ENCODE results near the gene AATK.

- TF ChIP-seq, protein P1, sequence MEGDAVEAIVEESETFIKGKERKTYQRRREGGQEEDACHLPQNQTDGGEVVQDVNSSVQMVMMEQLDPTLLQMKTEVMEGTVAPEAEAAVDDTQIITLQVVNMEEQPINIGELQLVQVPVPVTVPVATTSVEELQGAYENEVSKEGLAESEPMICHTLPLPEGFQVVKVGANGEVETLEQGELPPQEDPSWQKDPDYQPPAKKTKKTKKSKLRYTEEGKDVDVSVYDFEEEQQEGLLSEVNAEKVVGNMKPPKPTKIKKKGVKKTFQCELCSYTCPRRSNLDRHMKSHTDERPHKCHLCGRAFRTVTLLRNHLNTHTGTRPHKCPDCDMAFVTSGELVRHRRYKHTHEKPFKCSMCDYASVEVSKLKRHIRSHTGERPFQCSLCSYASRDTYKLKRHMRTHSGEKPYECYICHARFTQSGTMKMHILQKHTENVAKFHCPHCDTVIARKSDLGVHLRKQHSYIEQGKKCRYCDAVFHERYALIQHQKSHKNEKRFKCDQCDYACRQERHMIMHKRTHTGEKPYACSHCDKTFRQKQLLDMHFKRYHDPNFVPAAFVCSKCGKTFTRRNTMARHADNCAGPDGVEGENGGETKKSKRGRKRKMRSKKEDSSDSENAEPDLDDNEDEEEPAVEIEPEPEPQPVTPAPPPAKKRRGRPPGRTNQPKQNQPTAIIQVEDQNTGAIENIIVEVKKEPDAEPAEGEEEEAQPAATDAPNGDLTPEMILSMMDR (optimal IDR thresholded peaks at IDR 0.05 in 1 of 3, IDR thresholded peaks at IDR 0.05 in 1 of 3, conservative IDR thresholded peaks at IDR 0.05 in 1 of 3; ENCODE audit: extremely low read depth in 1 of 3, insufficient read depth in 2 of 3, low read length in 3 of 3), result no peak
- TF ChIP-seq EZH2 (IDR thresholded peaks at IDR 0.05; ENCODE audit: low read length), result no peak
These were observed 75.5 kb downstream of the AATK start for GRCh38 chr17:81090361-81091136.

Data from keratinocyte (primary cell).